Calu3 (cell line): Measurements from ENCODE around the gene CACNA1C. TPM values are rescaled to one million over a fixed set of nuclear protein-coding genes. Genes with fewer than 3 reads are reported as not detected.

Experiments used
- BruUV-seq: library from RNA; stranded (reverse); fragments of 400-500 nt; replicated peaks from 2 replicates; lab custom pipeline; 2021; lab: Mats Ljungman, UMichigan
- CTCF ChIA-PET: fragments of 300-600 bp; sonication (Branson Sonifier 250); formaldehyde crosslinking; loops from one replicate; lab custom pipeline; 2022; ENCODE audit warnings: antibody characterized with exemption; lab: Charles Lee
- DNase-seq: peaks from one replicate; pipeline ENCODE4 v3.0.0; 2022
- H3K27ac Mint-ChIP-seq: one replicate; pipeline ENCODE4 v1.8.0; 2022; ENCODE audit warnings: mixed read lengths; ENCODE audit not compliant: unreplicated experiment
- H3K27me3 Mint-ChIP-seq: one replicate; pipeline ENCODE4 v1.8.0; 2022; ENCODE audit warnings: mixed read lengths; ENCODE audit not compliant: unreplicated experiment
- H3K36me3 Mint-ChIP-seq: one replicate; pipeline ENCODE4 v1.8.0; 2022; ENCODE audit warnings: mild to moderate bottlenecking, moderate library complexity, mixed read lengths; ENCODE audit not compliant: insufficient read depth, unreplicated experiment
- H3K4me1 Mint-ChIP-seq: one replicate; pipeline ENCODE4 v1.8.0; 2022; ENCODE audit warnings: mild to moderate bottlenecking, low read depth, mixed read lengths; ENCODE audit not compliant: unreplicated experiment
- H3K4me3 Mint-ChIP-seq: one replicate; pipeline ENCODE4 v1.8.0; 2022; ENCODE audit warnings: mild to moderate bottlenecking, low read depth, moderate library complexity, mixed read lengths; ENCODE audit not compliant: unreplicated experiment
- H3K9me3 Mint-ChIP-seq: one replicate; pipeline ENCODE4 v1.8.0; 2022; ENCODE audit warnings: low read depth, mixed read lengths; ENCODE audit not compliant: unreplicated experiment
- intact Hi-C: fragments of 100-400 bp; cut with micrococcal nuclease; formaldehyde crosslinking; loops from one replicate; pipeline ENCODE4 v1.10.0; 2022; ENCODE audit not compliant: unreplicated experiment
- total RNA-seq: library from RNA; stranded (reverse); gene quantifications from 2 replicates; pipeline ENCODE4 v1.2.3, GENCODE V29; 2022
- TF ChIP-seq, protein P1 (sequence below): fragments of 200-600 bp; IDR thresholded peaks from one replicate; pipeline ENCODE4 v1.8.0; 2022; ENCODE audit warnings: antibody characterized with exemption; ENCODE audit not compliant: unreplicated experiment

Gene CACNA1C
- total RNA-seq, 1 experiment from 2014 or later = not detected

DNA sequence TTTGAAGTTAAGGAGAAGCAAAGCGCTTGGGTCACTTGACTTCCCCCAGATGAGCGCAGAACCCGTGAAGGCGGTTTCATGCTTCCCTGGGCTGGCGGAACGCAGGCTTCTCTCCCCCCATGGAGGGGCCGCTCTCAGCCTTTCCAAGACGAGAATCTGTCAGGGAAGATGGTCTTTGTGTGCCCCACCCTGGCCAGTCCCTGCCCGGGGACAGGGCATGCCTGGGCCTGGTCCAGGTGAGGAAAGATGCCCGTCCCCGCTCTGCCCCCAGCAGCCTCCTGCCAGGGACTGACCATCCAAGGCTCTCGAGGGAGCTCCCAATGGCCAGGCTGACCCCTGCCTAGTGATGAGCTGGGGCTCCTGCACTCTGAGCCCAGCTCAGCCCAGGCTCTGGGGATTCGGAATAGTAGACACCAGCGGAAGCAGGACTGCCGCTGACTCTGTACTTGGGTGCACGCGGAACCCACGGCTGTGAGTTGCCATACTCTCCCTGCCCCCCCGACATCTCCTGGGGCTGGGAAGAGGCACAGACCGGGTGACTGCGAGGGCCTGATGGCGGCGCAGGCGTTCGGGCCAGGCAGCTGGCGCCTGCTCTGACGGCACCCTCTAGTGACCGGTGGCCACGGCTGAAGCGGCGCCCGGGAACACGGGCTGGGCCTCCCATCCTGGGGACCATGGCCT is 599.8 kb downstream of the CACNA1C start:
- DNase-seq = no peak
- TF ChIP-seq, protein P1, sequence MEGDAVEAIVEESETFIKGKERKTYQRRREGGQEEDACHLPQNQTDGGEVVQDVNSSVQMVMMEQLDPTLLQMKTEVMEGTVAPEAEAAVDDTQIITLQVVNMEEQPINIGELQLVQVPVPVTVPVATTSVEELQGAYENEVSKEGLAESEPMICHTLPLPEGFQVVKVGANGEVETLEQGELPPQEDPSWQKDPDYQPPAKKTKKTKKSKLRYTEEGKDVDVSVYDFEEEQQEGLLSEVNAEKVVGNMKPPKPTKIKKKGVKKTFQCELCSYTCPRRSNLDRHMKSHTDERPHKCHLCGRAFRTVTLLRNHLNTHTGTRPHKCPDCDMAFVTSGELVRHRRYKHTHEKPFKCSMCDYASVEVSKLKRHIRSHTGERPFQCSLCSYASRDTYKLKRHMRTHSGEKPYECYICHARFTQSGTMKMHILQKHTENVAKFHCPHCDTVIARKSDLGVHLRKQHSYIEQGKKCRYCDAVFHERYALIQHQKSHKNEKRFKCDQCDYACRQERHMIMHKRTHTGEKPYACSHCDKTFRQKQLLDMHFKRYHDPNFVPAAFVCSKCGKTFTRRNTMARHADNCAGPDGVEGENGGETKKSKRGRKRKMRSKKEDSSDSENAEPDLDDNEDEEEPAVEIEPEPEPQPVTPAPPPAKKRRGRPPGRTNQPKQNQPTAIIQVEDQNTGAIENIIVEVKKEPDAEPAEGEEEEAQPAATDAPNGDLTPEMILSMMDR = no peak
- intact Hi-C loops = no loop called here
- peaks cover 85% of the 10 kb centered on the region for H3K27me3 Mint-ChIP-seq
- CTCF ChIA-PET = no interaction called here
- H3K4me1 Mint-ChIP-seq = no peaks in the 10 kb centered on the region
- H3K36me3 Mint-ChIP-seq = no peaks in the 10 kb centered on the region
- no TSS peak for BruUV-seq
- no peak overlapping the region for H3K4me3 Mint-ChIP-seq
- H3K9me3 Mint-ChIP-seq = no peaks in the 10 kb centered on the region
- no peak overlapping the region for H3K27ac Mint-ChIP-seq

- Mint-ChIP-seq H3K36me3 (no peaks in the 10 kb centered on the region), H3K4me1 (no peaks in the 10 kb centered on the region), H3K9me3 (no peaks in the 10 kb centered on the region), H3K27ac (no peak overlapping the region), H3K4me3 (no peak overlapping the region), H3K27me3 (peaks cover 85% of the 10 kb centered on the region)
- intact Hi-C loops = no loop called here
- no TSS peak for BruUV-seq
- CTCF ChIA-PET = no interaction called here
- TF ChIP-seq, protein P1 = no peak
- DNase-seq = no peak
Measured at GRCh38 chr12:2653461-2653965, 600.7 kb downstream of the CACNA1C start.

DNA sequence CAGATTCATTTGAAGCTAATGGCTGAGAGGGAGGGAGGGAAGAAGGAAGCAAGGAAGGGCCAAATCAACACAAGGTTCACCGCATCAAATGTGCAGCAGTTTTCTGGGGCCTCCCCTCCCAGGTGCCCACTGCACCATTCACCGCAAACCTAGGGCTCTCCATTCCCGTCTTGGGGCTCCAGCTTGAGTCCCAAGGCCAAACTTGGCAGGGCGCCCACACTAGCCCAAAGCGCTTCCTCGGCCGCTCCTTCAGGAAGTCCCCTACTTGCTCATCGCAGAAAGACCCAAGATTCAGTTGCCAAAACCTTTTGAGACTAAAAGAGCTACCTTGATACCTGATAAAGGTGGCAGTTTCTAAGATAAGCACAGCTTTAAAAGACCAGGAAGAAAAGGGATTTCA is 601.5 kb downstream of the CACNA1C start:
- H3K9me3 Mint-ChIP-seq = no peaks in the 10 kb centered on the region
- no peaks in the 10 kb centered on the region for H3K4me1 Mint-ChIP-seq
- CTCF ChIA-PET = no interaction called here
- no peak overlapping the region for H3K27ac Mint-ChIP-seq
- intact Hi-C loops = no loop called here
- no peaks in the 10 kb centered on the region for H3K36me3 Mint-ChIP-seq
- no peak for DNase-seq
- H3K27me3 Mint-ChIP-seq = peaks cover 79% of the 10 kb centered on the region
- no TSS peak for BruUV-seq
- H3K4me3 Mint-ChIP-seq = no peak overlapping the region
- TF ChIP-seq, protein P1 = no peak

GRCh38 chr12:2654741-2655140 is 602.0 kb downstream of the CACNA1C start:
- CTCF ChIA-PET = no interaction called here
- Mint-ChIP-seq H3K36me3 (no peaks in the 10 kb centered on the region), H3K9me3 (no peaks in the 10 kb centered on the region), H3K4me1 (no peaks in the 10 kb centered on the region), H3K4me3 (no peak overlapping the region), H3K27me3 (peaks cover 75% of the 10 kb centered on the region), H3K27ac (no peak overlapping the region)
- TF ChIP-seq, protein P1 = no peak
- intact Hi-C loops = no loop called here
- BruUV-seq = no TSS peak
- DNase-seq = no peak
